Uterus (tissue), 2 donors: ENCODE data around the gene FAM120C.

Experiments used
- CTCF ChIP-seq, 4 experiments: fragments of 200-600 bp in 2 of 4; fragments of 450-650 bp in 2 of 4; sonication (generic) in 2 of 4; IDR thresholded peaks; one replicate each; pipeline ENCODE4 v1.5.1; 2016 to 2019; ENCODE audit warnings: antibody characterized with exemption in 4 of 4, mild to moderate bottlenecking in 2 of 4, moderate library complexity in 1 of 4
- POLR2A ChIP-seq, 2 donors: fragments of 450-650 bp; IDR thresholded peaks; one replicate each; pipeline ENCODE4 v1.6.1; 2016; ENCODE audit warnings: antibody characterized with exemption in 2 of 2, mild to moderate bottlenecking in 1 of 2, moderate library complexity in 1 of 2

DNA sequence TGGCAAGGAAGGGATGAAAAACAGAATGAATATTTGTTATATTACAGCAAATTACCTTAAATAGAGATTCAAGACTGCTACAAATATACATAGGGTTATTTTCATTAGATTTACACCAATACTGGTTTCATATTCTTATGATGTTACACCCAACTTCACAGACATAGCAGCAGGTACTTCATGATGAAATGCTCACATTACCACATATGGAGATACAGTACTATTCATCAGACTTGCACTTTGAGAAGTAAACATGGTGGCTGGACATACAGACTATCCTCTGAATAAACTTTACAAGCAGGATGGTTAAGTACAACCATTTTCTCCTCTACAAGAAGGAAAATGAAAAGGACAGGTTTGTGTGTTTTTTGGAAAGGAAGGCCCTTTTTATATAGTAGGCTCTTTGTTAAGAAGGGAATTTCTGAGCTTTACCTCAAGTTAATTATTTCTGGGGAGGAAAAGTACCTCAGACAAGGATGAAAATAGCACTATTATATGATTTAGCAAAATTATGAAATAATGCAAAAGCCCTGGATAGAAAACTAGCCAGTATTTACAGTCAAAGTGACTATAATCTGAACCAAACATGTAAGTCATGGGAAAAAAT lies 12.0 kb upstream of the FAM120C start:
- TF ChIP-seq CTCF (IDR thresholded peaks at IDR 0.05) (no peak), POLR2A (IDR thresholded peaks at IDR 0.05) (no peak)
